H9 (cell line): ENCODE measurements around the gene CCL13. TPM values are rescaled to one million over a fixed set of nuclear protein-coding genes. Genes with fewer than 3 reads are reported as not detected.

Source experiments
- DNase-seq: peaks from one replicate; pipeline ENCODE4 v3.0.0-alpha.2; 2017
- H2AFZ ChIP-seq: one replicate; pipeline ENCODE4 v1.6.1; 2013; ENCODE audit warnings: mild to moderate bottlenecking, low read length, control low read depth, moderate library complexity
- H2AK5ac ChIP-seq: 2 replicates; pipeline ENCODE4 v1.6.1; 2013; ENCODE audit warnings: low read length, control low read depth, mixed read lengths; ENCODE audit not compliant: insufficient read length
- H2BK120ac ChIP-seq: one replicate; pipeline ENCODE4 v1.6.1; 2013; ENCODE audit warnings: low read depth, mild to moderate bottlenecking, low read length, control low read depth, inconsistent platforms; ENCODE audit not compliant: poor library complexity, severe bottlenecking
- H2BK12ac ChIP-seq: 2 replicates; pipeline ENCODE4 v1.6.1; 2013; ENCODE audit warnings: low read length, control low read depth, mixed read lengths, low read depth; ENCODE audit not compliant: insufficient read length
- H2BK15ac ChIP-seq: 2 replicates; pipeline ENCODE4 v1.6.1; 2013; ENCODE audit warnings: low read depth, low read length, control low read depth
- H2BK20ac ChIP-seq: one replicate; pipeline ENCODE4 v1.6.1; 2013; ENCODE audit warnings: low read depth, mild to moderate bottlenecking, low read length, control low read depth, inconsistent platforms; ENCODE audit not compliant: poor library complexity, severe bottlenecking
- H2BK5ac ChIP-seq: 2 replicates; pipeline ENCODE4 v1.6.1; 2013; ENCODE audit warnings: low read length, control low read depth, mixed read lengths; ENCODE audit not compliant: insufficient read length
- H3K14ac ChIP-seq: 2 replicates; pipeline ENCODE4 v1.6.1; 2013; ENCODE audit warnings: low read length, control low read depth; ENCODE audit not compliant: insufficient read depth
- H3K18ac ChIP-seq: 2 replicates; pipeline ENCODE4 v1.6.1; 2013; ENCODE audit warnings: low read depth, mild to moderate bottlenecking, mixed read lengths, low read length, control low read depth; ENCODE audit not compliant: insufficient read length
- H3K23ac ChIP-seq: 2 replicates; pipeline ENCODE4 v1.6.1; 2013; ENCODE audit warnings: low read length, control low read depth, mixed read lengths, low read depth; ENCODE audit not compliant: insufficient read length
- H3K23me2 ChIP-seq: 2 replicates; pipeline ENCODE4 v1.6.1; 2013; ENCODE audit warnings: low read depth, mild to moderate bottlenecking, mixed read lengths, low read length, control low read depth; ENCODE audit not compliant: insufficient read length, poor library complexity, severe bottlenecking
- H3K27ac ChIP-seq: 2 replicates; pipeline ENCODE4 v1.5.1; 2013; ENCODE audit warnings: low read length, control low read depth, mixed read lengths, low read depth; ENCODE audit not compliant: insufficient read length
- H3K27me3 ChIP-seq: 2 replicates; pipeline ENCODE4 v1.6.1; 2013; ENCODE audit warnings: low read length, control low read depth, inconsistent platforms; ENCODE audit not compliant: insufficient read depth
- H3K4ac ChIP-seq: 2 replicates; pipeline ENCODE4 v1.6.1; 2013; ENCODE audit warnings: low read depth, mild to moderate bottlenecking, control low read depth, inconsistent platforms, low read length, moderate library complexity
- H3K4me1 ChIP-seq: 2 replicates; pipeline ENCODE4 v1.6.1; 2013; ENCODE audit warnings: low read length, control low read depth, inconsistent platforms; ENCODE audit not compliant: insufficient read depth
- H3K4me2 ChIP-seq: 2 replicates; pipeline ENCODE4 v1.6.1; 2013; ENCODE audit warnings: low read length, control low read depth, mixed read lengths; ENCODE audit not compliant: insufficient read length, insufficient read depth
- H3K56ac ChIP-seq: 2 replicates; pipeline ENCODE4 v1.6.1; 2013; ENCODE audit warnings: low read depth, mild to moderate bottlenecking, mixed read lengths, low read length, control low read depth; ENCODE audit not compliant: insufficient read length
- H3K79me1 ChIP-seq: 2 replicates; pipeline ENCODE4 v1.6.1; 2013; ENCODE audit warnings: low read depth, mild to moderate bottlenecking, moderate library complexity, low read length, control low read depth, inconsistent platforms; ENCODE audit not compliant: insufficient read depth, poor library complexity, severe bottlenecking
- H3K79me2 ChIP-seq: 2 replicates; pipeline ENCODE4 v1.6.1; 2013; ENCODE audit warnings: low read length, control low read depth, inconsistent platforms; ENCODE audit not compliant: insufficient read depth
- H3K9ac ChIP-seq: 2 replicates; pipeline ENCODE4 v1.6.1; 2013; ENCODE audit warnings: low read length, control low read depth, mixed read lengths; ENCODE audit not compliant: insufficient read length; ENCODE audit errors: extremely low read depth
- H3K9me3 ChIP-seq: one replicate; pipeline ENCODE4 v1.6.1; 2013; ENCODE audit warnings: low read depth, low read length, inconsistent platforms; ENCODE audit not compliant: control insufficient read depth
- H3T11ph ChIP-seq: one replicate; pipeline ENCODE4 v1.6.1; 2013; ENCODE audit warnings: mild to moderate bottlenecking, low read length, control low read depth, inconsistent platforms
- H4K20me1 ChIP-seq: one replicate; pipeline ENCODE4 v1.6.1; 2013; ENCODE audit not compliant: control insufficient read depth, insufficient read length, insufficient read depth
- H4K5ac ChIP-seq: 2 replicates; pipeline ENCODE4 v1.6.1; 2013; ENCODE audit warnings: low read depth, mild to moderate bottlenecking, mixed read lengths, low read length, control low read depth; ENCODE audit not compliant: insufficient read length
- H4K8ac ChIP-seq: replicated peaks from 2 replicates; pipeline ENCODE4 v1.6.1; 2013; ENCODE audit warnings: low read length, control low read depth, mixed read lengths, low read depth; ENCODE audit not compliant: insufficient read length
- H4K91ac ChIP-seq: 2 replicates; pipeline ENCODE4 v1.6.1; 2013; ENCODE audit warnings: low read depth, mild to moderate bottlenecking, moderate library complexity, mixed read lengths, low read length, control low read depth; ENCODE audit not compliant: insufficient read length
- H3K27ac Mint-ChIP-seq, 3 experiments: 2 replicates in 2 of 3; 3 replicates in 1 of 3; pipeline ENCODE4 v1.8.0; 2020 to 2021; ENCODE audit warnings: mixed read lengths in 3 of 3, mild to moderate bottlenecking in 1 of 3, moderate library complexity in 1 of 3
- H3K27me3 Mint-ChIP-seq: 2 replicates; pipeline ENCODE4 v1.8.0; 2021; ENCODE audit warnings: low read depth, mild to moderate bottlenecking, moderate library complexity, mixed read lengths
- H3K36me3 Mint-ChIP-seq, 3 experiments: 2 replicates in 2 of 3; 3 replicates in 1 of 3; pipeline ENCODE4 v1.8.0; 2020 to 2021; ENCODE audit warnings: low read depth in 3 of 3, mixed read lengths in 3 of 3; ENCODE audit not compliant: insufficient read depth in 1 of 3
- H3K4me1 Mint-ChIP-seq, 2 experiments: 2 replicates each; pipeline ENCODE4 v1.8.0; 2020; ENCODE audit warnings: mixed read lengths in 2 of 2
- H3K4me3 Mint-ChIP-seq, 2 experiments: 2 replicates in 1 of 2; 3 replicates in 1 of 2; pipeline ENCODE4 v1.8.0; 2020 to 2021; ENCODE audit warnings: mild to moderate bottlenecking in 2 of 2, mixed read lengths in 2 of 2, moderate library complexity in 1 of 2
- H3K9me3 Mint-ChIP-seq, 2 experiments: 2 replicates in 1 of 2; 3 replicates in 1 of 2; pipeline ENCODE4 v1.8.0; 2020; ENCODE audit warnings: mild to moderate bottlenecking in 2 of 2, mixed read lengths in 2 of 2, moderate library complexity in 1 of 2
- CTCF ChIP-seq: fragments of 200-600 bp; sonication (generic); conservative IDR thresholded peaks from 3 replicates; pipeline ENCODE4 v1.8.0; 2021; ENCODE audit warnings: antibody characterized with exemption, mild to moderate bottlenecking
- WGBS: extraction: QIAGEN DNeasy Blood & Tissue Kit; methylation state at CpG from one replicate; pipeline ENCODE4 v1.1.7; 2013; ENCODE audit warnings: missing lambda C conversion rate, low lambda C conversion rate, mixed read lengths; ENCODE audit not compliant: insufficient read length; ENCODE audit errors: extremely low coverage; 5-methylcytosine and 5-hydroxymethylcytosine counted together
- total RNA-seq: library from RNA; stranded (reverse); gene quantifications from 2 replicates; pipeline ENCODE4 v1.2.1, GENCODE V29; 2021

CCL13 gene
- total RNA-seq, 1 experiment from 2014 or later: not detected

DNA sequence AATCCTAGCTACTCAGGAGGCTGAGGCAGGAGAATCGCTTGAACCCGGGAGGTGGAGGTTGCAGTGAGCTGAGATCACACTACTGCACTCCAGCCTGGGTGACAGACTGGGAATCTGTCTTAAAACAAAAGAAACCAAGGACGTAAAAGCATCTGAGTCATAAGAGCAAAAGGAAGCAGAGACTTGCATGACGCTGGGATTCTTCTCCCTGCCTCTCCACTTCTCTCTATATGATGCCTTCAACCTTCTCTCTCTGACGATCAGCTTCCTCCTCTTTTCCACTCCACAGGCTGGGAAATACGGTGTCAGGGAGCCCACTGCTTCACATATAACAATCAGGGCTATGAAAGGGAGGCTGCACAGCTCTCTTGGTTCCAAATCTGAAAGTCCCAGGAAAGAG lies 49.9 kb downstream of the CCL13 start:
- no peak overlapping the region for H3K18ac ChIP-seq
- no peak overlapping the region for H3K23ac ChIP-seq
- H2AK5ac ChIP-seq: no peak overlapping the region
- no CpG with 5 or more reads among the region's 6 CpGs for WGBS
- H2BK12ac ChIP-seq: no peak overlapping the region
- peaks cover 37% of the 10 kb centered on the region for H3K27me3 Mint-ChIP-seq
- no peak overlapping the region; a peak in 1 of 7 replicates for H3K27ac Mint-ChIP-seq
- H3K4me3 Mint-ChIP-seq: no peak overlapping the region
- no peak overlapping the region for H3K56ac ChIP-seq
- H3K9me3 Mint-ChIP-seq: peaks cover 0 to 6% of the 10 kb centered on the region in 2 experiments; a peak in 2 of 5 replicates
- no peak overlapping the region for H2BK15ac ChIP-seq
- no peaks in the 10 kb centered on the region for H3K9me3 ChIP-seq
- no peaks in the 10 kb centered on the region for H3K79me2 ChIP-seq
- no peak for TF ChIP-seq CTCF
- H3T11ph ChIP-seq: no peak overlapping the region
- H3K9ac ChIP-seq: no peak overlapping the region
- no peak overlapping the region for H4K8ac ChIP-seq
- H3K27me3 ChIP-seq: peaks cover 12% of the 10 kb centered on the region; the same call in 1 of the 2 replicates
- no peak overlapping the region for H2AFZ ChIP-seq
- no peak overlapping the region for H3K4me2 ChIP-seq
- no peak overlapping the region for H4K91ac ChIP-seq
- no peak overlapping the region for H2BK5ac ChIP-seq
- no peak overlapping the region for H2BK120ac ChIP-seq
- H4K20me1 ChIP-seq: no peaks in the 10 kb centered on the region
- no peaks in the 10 kb centered on the region for H3K23me2 ChIP-seq
- H3K14ac ChIP-seq: no peak overlapping the region
- no peak overlapping the region for H3K27ac ChIP-seq
- no peak overlapping the region for H3K4ac ChIP-seq
- no peaks in the 10 kb centered on the region for H3K79me1 ChIP-seq
- H3K36me3 Mint-ChIP-seq: no peaks in the 10 kb centered on the region; a peak in 1 of 7 replicates
- H2BK20ac ChIP-seq: no peak overlapping the region
- no peaks in the 10 kb centered on the region; the same call in 1 of the 2 replicates for H3K4me1 ChIP-seq
- DNase-seq: no peak
- H3K4me1 Mint-ChIP-seq: peaks cover 26 to 34% of the 10 kb centered on the region in 2 experiments
- no peak overlapping the region for H4K5ac ChIP-seq

Other genes with a start within 250 kb of the CCL13 start
- 1.4 and 1.6 TPM in 2 replicates for gene CCL2, start 101.2 kb upstream of the CCL13 start, total RNA-seq
- not detected in 2 replicates for gene CCL7, start 86.3 kb upstream of the CCL13 start, total RNA-seq
- not detected in 2 replicates for gene CCL11, start 70.7 kb upstream of the CCL13 start, total RNA-seq
- gene CCL8, start 37.0 kb upstream of the CCL13 start, total RNA-seq: not detected in 2 replicates
- gene CCL1, start 6.8 kb downstream of the CCL13 start, total RNA-seq: not detected in 2 replicates
- 0.15 and 0.42 TPM in 2 replicates for gene TMEM132E, start 223.1 kb downstream of the CCL13 start, total RNA-seq